HEK293 (cell line): ENCODE measurements around the gene FFAR1.
"Not testable (repeated sequence)": the region's sequence is repeated elsewhere in the genome, so short reads cannot be mapped to it uniquely, and the experiment has no call there.

Source experiments
- CTCF ChIA-PET: fragments of 350-600 bp; formaldehyde crosslinking; extraction: SDS; loops from one replicate; lab custom pipeline; 2021; ENCODE audit warnings: antibody characterized with exemption; lab: Yijun Ruan, JAX
- POLR2A ChIA-PET: fragments of 300-600 bp; formaldehyde crosslinking; extraction: SDS; loops from one replicate; lab custom pipeline; 2020; ENCODE audit warnings: antibody characterized with exemption, inconsistent platforms; lab: Yijun Ruan, JAX
- H3K27ac ChIP-seq: fragments of 200-500 bp; sonication (Bioruptor generic); 2 replicates; pipeline ENCODE4 v1.5.1; 2014; ENCODE audit warnings: low read depth, low read length, control low read depth, inconsistent platforms; ENCODE audit errors: extremely low read depth
- H3K36me3 ChIP-seq, 2 experiments: fragments of 200-500 bp in 1 of 2; sonication (Bioruptor generic) in 1 of 2; 1 replicate in 1 of 2; 2 replicates in 1 of 2; pipeline ENCODE4 v1.5.1; 2014 to 2017; ENCODE audit warnings: inconsistent platforms in 2 of 2, low read length in 2 of 2; ENCODE audit not compliant: control insufficient read depth in 2 of 2, insufficient read depth in 1 of 2
- H3K4me1 ChIP-seq: fragments of 200-500 bp; sonication (Bioruptor generic); 2 replicates; pipeline ENCODE4 v1.5.1; 2014; ENCODE audit warnings: mild to moderate bottlenecking, low read length, inconsistent platforms; ENCODE audit not compliant: control insufficient read depth, insufficient read depth
- H3K4me3 ChIP-seq: 2 replicates; pipeline ENCODE4 v1.5.1; 2011; ENCODE audit warnings: low read depth, mild to moderate bottlenecking, control low read depth, low read length, moderate library complexity
- H3K9me3 ChIP-seq: fragments of 200-500 bp; sonication (Bioruptor generic); 2 replicates; pipeline ENCODE4 v1.5.1; 2014; ENCODE audit warnings: low read depth, low read length, inconsistent platforms; ENCODE audit not compliant: control insufficient read depth, insufficient read depth
- GLI2 ChIP-seq: fragments of 450-650 bp; formaldehyde crosslinking; IDR thresholded peaks from 2 replicates; pipeline ENCODE4; 2017; ENCODE audit warnings: missing biosample characterization, missing genetic modification characterization, low read depth, borderline replicate concordance
- GLIS1 ChIP-seq: fragments of 450-650 bp; formaldehyde crosslinking; IDR thresholded peaks from 2 replicates; pipeline ENCODE4 v1.5.1; 2016; ENCODE audit warnings: missing biosample characterization, missing genetic modification characterization
- GLIS2 ChIP-seq: fragments of 450-650 bp; formaldehyde crosslinking; IDR thresholded peaks from 2 replicates; pipeline ENCODE4 v1.5.1; 2016; ENCODE audit warnings: missing biosample characterization, missing genetic modification characterization
- KLF1 ChIP-seq: fragments of 450-650 bp; formaldehyde crosslinking; IDR thresholded peaks from 2 replicates; pipeline ENCODE4 v1.5.1; 2016; ENCODE audit warnings: missing biosample characterization, missing genetic modification characterization
- ZBTB17 ChIP-seq: fragments of 450-650 bp; formaldehyde crosslinking; IDR thresholded peaks from 2 replicates; pipeline ENCODE4 v1.5.1; 2016; ENCODE audit warnings: missing biosample characterization, missing genetic modification characterization
- ZNF169 ChIP-seq: fragments of 450-650 bp; formaldehyde crosslinking; IDR thresholded peaks from 2 replicates; pipeline ENCODE4 v1.5.1; 2016; ENCODE audit warnings: missing biosample characterization, missing genetic modification characterization
- ZNF449 ChIP-seq: fragments of 450-650 bp; formaldehyde crosslinking; IDR thresholded peaks from 2 replicates; pipeline ENCODE4 v1.5.1; 2017; ENCODE audit warnings: missing biosample characterization, mild to moderate bottlenecking, missing genetic modification characterization, moderate library complexity
- TF ChIP-seq, protein P1 (sequence below): fragments of 450-650 bp; formaldehyde crosslinking; IDR thresholded peaks from 2 replicates; pipeline ENCODE4 v1.5.1; 2016; ENCODE audit warnings: missing biosample characterization, missing genetic modification characterization

Gene FFAR1

DNA sequence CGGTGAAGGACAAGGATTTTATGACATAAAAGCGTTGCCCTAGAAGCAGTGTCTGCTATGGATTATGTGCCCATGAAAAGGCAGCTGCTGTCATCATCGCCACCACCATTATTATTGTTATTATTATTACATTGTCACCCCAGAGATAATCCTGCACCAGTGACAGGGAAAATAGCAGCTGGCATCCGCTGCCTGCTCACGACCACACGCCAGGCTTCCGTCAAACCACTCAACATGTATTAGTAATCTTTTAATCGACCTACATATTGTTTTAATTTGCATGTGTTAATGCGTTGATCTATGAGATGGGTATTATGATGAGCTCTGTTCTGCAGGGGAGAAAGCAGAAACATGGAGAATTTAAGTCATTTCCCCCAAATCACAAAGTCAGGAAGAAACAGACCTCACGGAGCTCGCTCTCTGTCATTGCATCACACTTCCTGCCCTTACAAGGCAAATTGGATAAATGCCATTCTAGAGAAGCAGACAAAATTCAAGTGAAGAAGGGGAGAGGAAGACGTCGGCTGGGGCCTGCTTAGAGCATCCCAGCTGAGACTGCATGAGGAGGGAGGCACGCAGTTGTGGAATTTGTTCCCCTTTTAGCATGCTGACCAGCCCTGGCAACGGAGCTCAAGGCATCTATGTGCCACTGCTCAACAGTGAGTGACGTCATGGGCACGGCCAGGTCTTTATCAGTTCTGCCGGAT lies 10.3 kb downstream of the FFAR1 start, which contains the start of gene FFAR3 (continued):
- no peak for TF ChIP-seq GLI2 (tag by site-specific recombination)
- no peak for TF ChIP-seq ZNF169
- TF ChIP-seq, all 188 proteins: peak for 0

- CTCF ChIA-PET: interaction anchor here (8.2 to 10.6 kb wide), 2 partner anchors 110 to 136 kb away, joined by 157 to 237 read pairs; partner anchors contain the start of gene KRTDAP
- H3K27ac ChIP-seq, H3K4me3 ChIP-seq, H3K9me3 ChIP-seq, H3K4me1 ChIP-seq, POLR2A ChIA-PET, H3K36me3 ChIP-seq: not testable (repeated sequence)
Measured at GRCh38 chr19:35358834-35359233, 11.1 kb downstream of the FFAR1 start.

GRCh38 chr19:35359395-35359794 lies 11.7 kb downstream of the FFAR1 start:
- H3K27ac ChIP-seq, POLR2A ChIA-PET, H3K4me1 ChIP-seq, H3K4me3 ChIP-seq, H3K36me3 ChIP-seq, CTCF ChIA-PET, H3K9me3 ChIP-seq: not testable (repeated sequence)

GRCh38 chr19:35360081-35360480 lies 12.4 kb downstream of the FFAR1 start:
- CTCF ChIA-PET: interaction anchor here (1.7 to 3.5 kb wide), 2 partner anchors 135 to 150 kb away, joined by 5 to 23 read pairs; no protein-coding TSS in a partner anchor
- H3K4me1 ChIP-seq, H3K36me3 ChIP-seq, H3K9me3 ChIP-seq, POLR2A ChIA-PET, H3K4me3 ChIP-seq, H3K27ac ChIP-seq: not testable (repeated sequence)

DNA sequence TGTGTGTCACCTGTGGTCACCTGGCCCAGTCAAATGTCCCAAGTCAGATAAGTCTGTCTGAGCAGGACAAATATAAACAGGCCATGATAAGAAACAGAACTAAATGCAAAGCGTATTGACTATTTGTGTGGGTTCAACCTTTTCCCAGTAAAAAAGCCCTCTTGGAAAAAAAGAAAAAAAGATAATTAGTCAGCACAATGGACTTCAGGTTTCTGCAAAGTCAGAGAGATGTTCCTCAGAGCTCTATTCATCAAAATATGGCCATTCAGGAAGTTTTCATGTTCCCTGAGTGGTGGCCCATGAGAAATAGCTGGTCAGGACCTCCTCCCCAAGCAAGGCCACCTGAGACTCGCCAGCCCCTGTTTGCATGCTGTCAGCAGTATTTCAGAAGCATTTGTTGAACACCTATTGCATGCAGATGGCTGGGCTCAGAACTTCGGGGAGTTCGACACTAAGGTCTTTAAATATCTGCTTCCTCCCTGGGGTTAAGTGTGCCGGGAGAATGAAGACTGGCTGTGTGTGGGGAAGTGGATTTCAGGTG lies 13.2 kb downstream of the FFAR1 start:
- TF ChIP-seq ZNF449 (tag by site-specific recombination) (peak; percentile 30; the same call in 1 of the 2 replicates), ZBTB17 (tag by site-specific recombination) (0 out of 2 replicates have a peak, but pooled peaks have one; percentile 22), GLIS1 (no peak)
- TF ChIP-seq, all 188 proteins: peak for 2
- no peak overlapping the region for H3K27ac ChIP-seq
- CTCF ChIA-PET: interaction anchor here (0.6 to 7.1 kb wide), 9 partner anchors 7 to 342 kb away, joined by 3 to 54 read pairs (median 4); no protein-coding TSS in a partner anchor
- H3K4me1 ChIP-seq: no peaks in the 10 kb centered on the region
- H3K36me3 ChIP-seq: no peaks in the 10 kb centered on the region; a peak in 1 of 3 replicates
- POLR2A ChIA-PET: interaction anchor here (0.6 to 1.3 kb wide), 2 partner anchors 16 to 88 kb away, joined by 3 to 9 read pairs; no protein-coding TSS in a partner anchor
- H3K4me3 ChIP-seq: no peak overlapping the region
- no peaks in the 10 kb centered on the region for H3K9me3 ChIP-seq

- ChIA-PET POLR2A (interaction anchor here (1.3 kb wide), 1 partner anchor 10 kb away, joined by 3 read pairs; no protein-coding TSS in a partner anchor), CTCF (interaction anchor here (1.1 to 7.1 kb wide), 3 partner anchors 9 to 132 kb away, joined by 7 to 54 read pairs (median 23); no protein-coding TSS in a partner anchor)
- TF ChIP-seq KLF1 (tag by site-specific recombination) (0 out of 2 replicates have a peak, but pooled peaks have one; percentile 10), GLIS2 (tag by site-specific recombination) (0 out of 2 replicates have a peak, but pooled peaks have one; percentile 12)
- TF ChIP-seq, protein P1, sequence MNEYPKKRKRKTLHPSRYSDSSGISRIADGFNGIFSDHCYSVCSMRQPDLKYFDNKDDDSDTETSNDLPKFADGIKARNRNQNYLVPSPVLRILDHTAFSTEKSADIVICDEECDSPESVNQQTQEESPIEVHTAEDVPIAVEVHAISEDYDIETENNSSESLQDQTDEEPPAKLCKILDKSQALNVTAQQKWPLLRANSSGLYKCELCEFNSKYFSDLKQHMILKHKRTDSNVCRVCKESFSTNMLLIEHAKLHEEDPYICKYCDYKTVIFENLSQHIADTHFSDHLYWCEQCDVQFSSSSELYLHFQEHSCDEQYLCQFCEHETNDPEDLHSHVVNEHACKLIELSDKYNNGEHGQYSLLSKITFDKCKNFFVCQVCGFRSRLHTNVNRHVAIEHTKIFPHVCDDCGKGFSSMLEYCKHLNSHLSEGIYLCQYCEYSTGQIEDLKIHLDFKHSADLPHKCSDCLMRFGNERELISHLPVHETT: no peak
- H3K4me3 ChIP-seq: no peak overlapping the region
- H3K27ac ChIP-seq: no peak overlapping the region
- no peaks in the 10 kb centered on the region for H3K36me3 ChIP-seq
- H3K4me1 ChIP-seq: no peaks in the 10 kb centered on the region
- H3K9me3 ChIP-seq: no peaks in the 10 kb centered on the region
Measured at GRCh38 chr19:35362261-35363000, 14.7 kb downstream of the FFAR1 start.
